Nephron (organoid): ENCODE data around the gene HEBP2.

ENCODE experiments used
- H3K27ac Mint-ChIP-seq, 3 experiments: 2 replicates each; pipeline ENCODE4 v1.8.0; 2020; ENCODE audit warnings: mixed read lengths in 3 of 3, mild to moderate bottlenecking in 2 of 3, moderate library complexity in 1 of 3
- H3K27me3 Mint-ChIP-seq: 2 replicates; pipeline ENCODE4 v1.8.0; 2021; ENCODE audit warnings: low read depth, mild to moderate bottlenecking, moderate library complexity, mixed read lengths
- H3K36me3 Mint-ChIP-seq: 2 replicates; pipeline ENCODE4 v1.8.0; 2020; ENCODE audit warnings: low read depth, mixed read lengths
- H3K4me1 Mint-ChIP-seq: 2 replicates; pipeline ENCODE4 v1.8.0; 2020; ENCODE audit warnings: mixed read lengths
- H3K4me3 Mint-ChIP-seq, 3 experiments: 2 replicates each; pipeline ENCODE4 v1.8.0; 2020; ENCODE audit warnings: mild to moderate bottlenecking in 3 of 3, mixed read lengths in 3 of 3, moderate library complexity in 2 of 3
- H3K9me3 Mint-ChIP-seq: 2 replicates; pipeline ENCODE4 v1.8.0; 2020; ENCODE audit warnings: mixed read lengths
- CTCF ChIP-seq, 3 experiments: fragments of 200-600 bp; sonication (generic); IDR thresholded peaks; one replicate each; pipeline ENCODE4 v1.5.0; 2021; ENCODE audit warnings: antibody characterized with exemption in 3 of 3; ENCODE audit not compliant: unreplicated experiment in 3 of 3

Gene HEBP2

DNA sequence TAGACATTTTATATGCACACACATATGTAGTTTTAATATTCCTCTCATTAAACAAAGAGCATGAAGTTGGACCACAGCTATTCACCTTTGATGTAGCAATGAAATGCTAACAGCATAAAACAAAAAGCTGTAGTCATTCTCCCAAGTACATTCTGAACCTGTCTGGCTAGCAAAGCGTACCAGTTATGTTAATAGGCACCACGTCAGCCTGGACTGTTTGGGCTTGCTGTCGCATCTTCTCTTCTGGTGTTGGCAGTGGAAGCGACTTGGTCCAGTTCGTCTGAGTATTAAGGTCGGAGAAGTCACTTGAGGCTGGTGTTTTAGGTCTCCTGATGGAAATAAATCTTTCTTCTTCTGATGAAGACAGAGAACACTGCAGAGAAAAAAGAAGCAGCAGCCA, 42.8 kb downstream of the HEBP2 start:
- no peak overlapping the region for H3K27ac Mint-ChIP-seq
- no peak for TF ChIP-seq CTCF (IDR thresholded peaks at IDR 0.05; ENCODE audit: unreplicated experiment in 3 of 3)
- H3K4me1 Mint-ChIP-seq = peaks cover 13% of the 10 kb centered on the region
- no peaks in the 10 kb centered on the region for H3K27me3 Mint-ChIP-seq
- H3K36me3 Mint-ChIP-seq = peaks cover 8% of the 10 kb centered on the region
- no peaks in the 10 kb centered on the region for H3K9me3 Mint-ChIP-seq
- H3K4me3 Mint-ChIP-seq = no peak overlapping the region

- peak overlapping the region in 1 of 3 experiments; percentile 51 for H3K27ac Mint-ChIP-seq
- peaks cover 15% of the 10 kb centered on the region for H3K4me1 Mint-ChIP-seq
- H3K27me3 Mint-ChIP-seq = peaks cover 4% of the 10 kb centered on the region
- no peak for TF ChIP-seq CTCF (IDR thresholded peaks at IDR 0.05; ENCODE audit: unreplicated experiment in 3 of 3)
- no peaks in the 10 kb centered on the region for H3K9me3 Mint-ChIP-seq
- no peak overlapping the region for H3K4me3 Mint-ChIP-seq
- no peaks in the 10 kb centered on the region for H3K36me3 Mint-ChIP-seq
Observed at GRCh38 chr6:138450445-138450844, 46.4 kb downstream of the HEBP2 start.

- Mint-ChIP-seq H3K27me3 (peaks cover 4% of the 10 kb centered on the region), H3K4me3 (no peak overlapping the region), H3K27ac (peak overlapping the region in 1 of 3 experiments; percentile 2), H3K4me1 (peaks cover 15% of the 10 kb centered on the region), H3K9me3 (no peaks in the 10 kb centered on the region), H3K36me3 (no peaks in the 10 kb centered on the region)
- TF ChIP-seq CTCF (IDR thresholded peaks at IDR 0.05; ENCODE audit: unreplicated experiment in 3 of 3) = no peak
Observed at GRCh38 chr6:138451043-138451442, 47.0 kb downstream of the HEBP2 start.

GRCh38 chr6:138454981-138455706, 51.1 kb downstream of the HEBP2 start:
- TF ChIP-seq CTCF (IDR thresholded peaks at IDR 0.05; ENCODE audit: unreplicated experiment in 3 of 3) = no peak
- H3K9me3 Mint-ChIP-seq = no peaks in the 10 kb centered on the region

DNA sequence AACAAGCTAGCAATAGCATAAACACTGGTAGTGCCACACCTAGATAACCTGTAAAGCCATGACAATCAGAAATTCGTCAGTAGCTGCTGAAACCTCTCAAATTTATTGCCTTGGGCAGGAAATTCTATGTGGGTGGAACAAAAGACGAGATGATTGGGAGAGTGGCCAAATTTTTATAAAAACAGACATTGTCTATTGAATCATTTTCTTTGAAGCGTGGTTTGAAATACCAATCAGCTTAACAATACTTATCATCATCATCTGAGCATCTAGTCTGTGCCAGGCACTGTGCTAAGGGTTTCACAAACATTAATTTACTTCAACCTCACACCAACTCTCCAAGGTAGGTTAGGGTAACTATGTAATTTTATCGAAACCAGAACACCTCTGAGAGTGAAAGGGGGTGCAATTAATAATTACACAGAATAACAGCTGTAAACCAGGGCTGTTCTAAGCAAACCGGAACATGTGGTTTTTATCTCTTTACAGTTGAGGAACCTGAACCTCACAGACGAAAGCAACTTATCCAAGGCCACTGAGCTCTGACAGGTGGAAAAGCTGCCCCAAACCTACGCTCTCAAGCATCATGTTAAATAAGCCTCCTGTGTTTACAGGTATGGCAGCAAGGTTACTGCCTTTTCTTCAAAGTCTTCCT, 51.9 kb downstream of the HEBP2 start:
- Mint-ChIP-seq H3K36me3 (peaks cover 7% of the 10 kb centered on the region), H3K9me3 (no peaks in the 10 kb centered on the region), H3K27ac (no peak overlapping the region), H3K27me3 (peaks cover 4% of the 10 kb centered on the region), H3K4me1 (peaks cover 10% of the 10 kb centered on the region), H3K4me3 (no peak overlapping the region)
- no peak for TF ChIP-seq CTCF (IDR thresholded peaks at IDR 0.05; ENCODE audit: unreplicated experiment in 3 of 3)

More at GRCh38 chr6:138454981-138455706, 51.1 kb downstream of the HEBP2 start:
- Mint-ChIP-seq H3K27ac (no peak overlapping the region), H3K36me3 (peaks cover 4% of the 10 kb centered on the region), H3K27me3 (peaks cover 4% of the 10 kb centered on the region), H3K4me1 (peaks cover 17% of the 10 kb centered on the region), H3K4me3 (no peak overlapping the region)
